NCI-H226 (cell line): ENCODE data around the gene IBA57.

Experiments used
- DNase-seq: peaks from one replicate; pipeline ENCODE4 v3.0.0-alpha.2; 2015

The IBA57 gene

GRCh38 chr1:228228601-228229074 lies 63.0 kb downstream of the IBA57 start:
- peak; percentile 26 for DNase-seq

- DNase-seq: no peak
These were observed 65.6 kb downstream of the IBA57 start for GRCh38 chr1:228231189-228231588.
